SK-N-SH (cell line): Measurements from ENCODE around the gene CIROP. TPM values are rescaled to one million over a fixed set of nuclear protein-coding genes. Genes with fewer than 3 reads are reported as not detected.

Experiments
- CTCF ChIA-PET: fragments of 300-600, 350-600 bp; formaldehyde crosslinking; extraction: SDS; loops from one replicate; lab custom pipeline; 2021; lab: Yijun Ruan, JAX
- POLR2A ChIA-PET: fragments of 350-600 bp; sonication (Branson Sonifier 250); formaldehyde crosslinking; extraction: SDS; loops from one replicate; lab custom pipeline; 2020; ENCODE audit warnings: antibody characterized with exemption, inconsistent platforms; lab: Yijun Ruan, JAX
- DNase-seq: peaks from one replicate; pipeline ENCODE4 v3.0.0; 2012
- H2AFZ ChIP-seq: fragments of 200-600 bp; sonication (generic); 2 replicates; pipeline ENCODE4 v1.8.1; 2016; ENCODE audit warnings: antibody characterized with exemption, mild to moderate bottlenecking, low read depth
- H3F3A ChIP-seq: fragments of 200-600 bp; sonication (generic); replicated peaks from 2 replicates; pipeline ENCODE3; 2016; ENCODE audit warnings: antibody characterized with exemption, mild to moderate bottlenecking; ENCODE audit not compliant: insufficient read depth
- H3K27ac ChIP-seq, 2 experiments: fragments of 200-500 bp in 1 of 2; fragments of 200-600 bp in 1 of 2; sonication (Bioruptor generic) in 1 of 2; sonication (generic), shearing (Covaris generic) in 1 of 2; 2 replicates each; pipeline versions ENCODE4 v1.5.1 to v1.6.1; 2014 to 2016; ENCODE audit warnings: low read depth in 2 of 2, inconsistent platforms in 1 of 2, low read length in 1 of 2, mild to moderate bottlenecking in 1 of 2, mixed read lengths in 1 of 2
- H3K27me3 ChIP-seq: fragments of 200-600 bp; sonication (generic), shearing (Covaris generic); 2 replicates; pipeline ENCODE4 v1.6.1; 2016; ENCODE audit warnings: mixed run types; ENCODE audit not compliant: insufficient read depth
- H3K36me3 ChIP-seq, 2 experiments: fragments of 200-500 bp in 1 of 2; fragments of 200-600 bp in 1 of 2; sonication (Bioruptor generic) in 1 of 2; sonication (generic) in 1 of 2; replicated peaks in 1 of 2; 2 replicates each; pipeline versions ENCODE3 to v1.5.1; 2014 to 2016; ENCODE audit warnings: low read length in 1 of 2, mild to moderate bottlenecking in 1 of 2; ENCODE audit not compliant: insufficient read depth in 2 of 2, control insufficient read depth in 1 of 2
- H3K4me1 ChIP-seq, 2 experiments: fragments of 200-500 bp in 1 of 2; fragments of 200-600 bp in 1 of 2; sonication (Bioruptor generic) in 1 of 2; sonication (generic), shearing (Covaris generic) in 1 of 2; 2 replicates each; pipeline versions ENCODE4 v1.5.1 to v1.6.1; 2014 to 2016; ENCODE audit warnings: low read depth in 1 of 2, low read length in 1 of 2, mixed run types in 1 of 2; ENCODE audit not compliant: insufficient read depth in 2 of 2, control insufficient read depth in 1 of 2
- H3K4me2 ChIP-seq: fragments of 200-600 bp; sonication (generic), shearing (Covaris generic); 2 replicates; pipeline ENCODE4 v1.6.1; 2017; ENCODE audit warnings: mixed run types
- H3K4me3 ChIP-seq, 2 experiments: fragments of 200-500 bp in 1 of 2; fragments of 200-600 bp in 1 of 2; sonication (Bioruptor generic) in 1 of 2; sonication (generic), shearing (Covaris generic) in 1 of 2; 2 replicates each; pipeline versions ENCODE4 v1.5.1 to v1.8.1; 2014 to 2016; ENCODE audit warnings: low read depth in 2 of 2, inconsistent platforms in 1 of 2, low read length in 1 of 2, mild to moderate bottlenecking in 1 of 2, mixed read lengths in 1 of 2, moderate library complexity in 1 of 2
- H3K79me2 ChIP-seq: fragments of 200-600 bp; sonication (generic); 2 replicates; pipeline ENCODE4 v1.8.1; 2017; ENCODE audit warnings: mild to moderate bottlenecking; ENCODE audit not compliant: insufficient read depth
- H3K9ac ChIP-seq: fragments of 200-600 bp; sonication (generic); 2 replicates; pipeline ENCODE4 v1.6.1; 2017; ENCODE audit warnings: mixed run types
- H3K9me2 ChIP-seq: fragments of 200-600 bp; sonication (generic); 2 replicates; pipeline ENCODE4 v1.6.1; 2017; ENCODE audit warnings: mixed run types
- H3K9me3 ChIP-seq: fragments of 200-600 bp; sonication (generic); 2 replicates; pipeline ENCODE4 v1.6.1; 2017; ENCODE audit warnings: mixed run types, mild to moderate bottlenecking, moderate library complexity
- H4K20me1 ChIP-seq: fragments of 200-600 bp; sonication (generic); 2 replicates; pipeline ENCODE4 v1.6.1; 2017; ENCODE audit warnings: mild to moderate bottlenecking, mixed run types; ENCODE audit not compliant: insufficient read depth
- FOSL2 ChIP-seq: IDR thresholded peaks from 2 replicates; pipeline ENCODE4 v1.4.0; 2012; ENCODE audit warnings: low read depth, mild to moderate bottlenecking, moderate library complexity, borderline replicate concordance
- FOXJ3 ChIP-seq: sonication (generic); formaldehyde crosslinking; IDR thresholded peaks from 2 replicates; pipeline ENCODE4 v1.5.1; 2020; ENCODE audit warnings: mild to moderate bottlenecking, missing genetic modification reagents
- GATA2 ChIP-seq: sonication (generic); formaldehyde crosslinking; IDR thresholded peaks from 2 replicates; pipeline ENCODE4 v1.5.0; 2020; ENCODE audit warnings: mild to moderate bottlenecking, missing genetic modification reagents
- JUND ChIP-seq: IDR thresholded peaks from 2 replicates; pipeline ENCODE4 v1.4.0; 2012
- MAX ChIP-seq: IDR thresholded peaks from 2 replicates; pipeline ENCODE4 v1.4.0; 2012; ENCODE audit warnings: low read depth
- NRF1 ChIP-seq: IDR thresholded peaks from 2 replicates; pipeline ENCODE4 v1.6.1; 2012; ENCODE audit warnings: low read depth, mild to moderate bottlenecking, low read length
- RAD21 ChIP-seq: IDR thresholded peaks from 2 replicates; pipeline ENCODE4 v1.6.1; 2012; ENCODE audit warnings: mild to moderate bottlenecking, low read length
- REST ChIP-seq: IDR thresholded peaks from 2 replicates; pipeline ENCODE4 v1.6.1; 2012; ENCODE audit warnings: mild to moderate bottlenecking, low read depth, low read length, moderate library complexity
- RFX5 ChIP-seq: IDR thresholded peaks from 2 replicates; pipeline ENCODE4 v1.6.1; 2012; ENCODE audit warnings: mild to moderate bottlenecking, improper control_type of control experiment, low read length
- RXRA ChIP-seq: IDR thresholded peaks from 2 replicates; pipeline ENCODE4 v1.4.0; 2012; ENCODE audit warnings: low read depth, mild to moderate bottlenecking, borderline replicate concordance
- SIN3A ChIP-seq: IDR thresholded peaks from 2 replicates; pipeline ENCODE4 v1.6.1; 2012; ENCODE audit warnings: low read depth, mild to moderate bottlenecking, low read length, moderate library complexity, borderline replicate concordance
- TCF12 ChIP-seq: IDR thresholded peaks from 2 replicates; pipeline ENCODE4 v1.4.0; 2012
- TEAD4 ChIP-seq: IDR thresholded peaks from 2 replicates; pipeline ENCODE4 v1.4.0; 2012; ENCODE audit warnings: mild to moderate bottlenecking, borderline replicate concordance; ENCODE audit not compliant: insufficient read depth
- YY1 ChIP-seq: IDR thresholded peaks from 2 replicates; pipeline ENCODE4 v1.4.0; 2012; ENCODE audit warnings: low read depth, mild to moderate bottlenecking
- WGBS: methylation state at CpG from one replicate; pipeline ENCODE4 v1.1.6; 2017; ENCODE audit warnings: low lambda C conversion rate; 5-methylcytosine and 5-hydroxymethylcytosine counted together
- polyA plus RNA-seq, 3 experiments: library from polyadenylated mRNA; depleted of rRNA; stranded (reverse); fragments of >200 nt; gene quantifications; 2 replicates each; pipeline ENCODE4 v1.2.3, GENCODE V29; 2012
- TF ChIP-seq, protein P1 (sequence below): fragments of 150-350 bp; IDR thresholded peaks from 2 replicates; pipeline ENCODE4 v1.6.1; 2016; ENCODE audit warnings: mild to moderate bottlenecking, low read depth, low read length

The CIROP gene
- polyA plus RNA-seq, 1 of the 3 experiments (the other 2 are of a cell fraction), result not detected

- ChIA-PET CTCF (interaction anchor here (0.6 to 19.7 kb wide), 16 partner anchors 9 to 1802 kb away, joined by 3 to 495 read pairs (median 5); partner anchors contain the start of genes CIROP, PABPN1, RNF212B and SLC7A8), POLR2A (no interaction called here)
- Histone ChIP-seq H3K9ac (no peak overlapping the region), H2AFZ (no peak overlapping the region), H3K79me2 (no peaks in the 10 kb centered on the region), H3K27ac (no peak overlapping the region), H3K4me3 (no peak overlapping the region), H3K27me3 (no peaks in the 10 kb centered on the region; the same call in 1 of the 2 replicates), H3K4me2 (no peak overlapping the region), H3K9me3 (no peaks in the 10 kb centered on the region), H3K36me3 (no peaks in the 10 kb centered on the region), H3K4me1 (peaks cover 0 to 6% of the 10 kb centered on the region in 2 experiments; a peak in 3 of 4 replicates), H3K9me2 (no peaks in the 10 kb centered on the region), H3F3A (no peaks in the 10 kb centered on the region), H4K20me1 (no peaks in the 10 kb centered on the region)
- TF ChIP-seq YY1, result no peak
- no peak for TF ChIP-seq SIN3A
- no peak for TF ChIP-seq NRF1
- no peak for TF ChIP-seq TEAD4
- TF ChIP-seq JUND, result no peak
- TF ChIP-seq RAD21, result no peak
- TF ChIP-seq TCF12, result no peak
- no peak for TF ChIP-seq GATA2
- TF ChIP-seq REST, result no peak
- no peak for TF ChIP-seq RXRA
- TF ChIP-seq RFX5, result no peak
- 68% methylated on average over 9 of the region's 16 CpGs for WGBS
- no peak for DNase-seq
Measured at GRCh38 chr14:23119363-23120327, 14.9 kb upstream of the CIROP start.

DNA sequence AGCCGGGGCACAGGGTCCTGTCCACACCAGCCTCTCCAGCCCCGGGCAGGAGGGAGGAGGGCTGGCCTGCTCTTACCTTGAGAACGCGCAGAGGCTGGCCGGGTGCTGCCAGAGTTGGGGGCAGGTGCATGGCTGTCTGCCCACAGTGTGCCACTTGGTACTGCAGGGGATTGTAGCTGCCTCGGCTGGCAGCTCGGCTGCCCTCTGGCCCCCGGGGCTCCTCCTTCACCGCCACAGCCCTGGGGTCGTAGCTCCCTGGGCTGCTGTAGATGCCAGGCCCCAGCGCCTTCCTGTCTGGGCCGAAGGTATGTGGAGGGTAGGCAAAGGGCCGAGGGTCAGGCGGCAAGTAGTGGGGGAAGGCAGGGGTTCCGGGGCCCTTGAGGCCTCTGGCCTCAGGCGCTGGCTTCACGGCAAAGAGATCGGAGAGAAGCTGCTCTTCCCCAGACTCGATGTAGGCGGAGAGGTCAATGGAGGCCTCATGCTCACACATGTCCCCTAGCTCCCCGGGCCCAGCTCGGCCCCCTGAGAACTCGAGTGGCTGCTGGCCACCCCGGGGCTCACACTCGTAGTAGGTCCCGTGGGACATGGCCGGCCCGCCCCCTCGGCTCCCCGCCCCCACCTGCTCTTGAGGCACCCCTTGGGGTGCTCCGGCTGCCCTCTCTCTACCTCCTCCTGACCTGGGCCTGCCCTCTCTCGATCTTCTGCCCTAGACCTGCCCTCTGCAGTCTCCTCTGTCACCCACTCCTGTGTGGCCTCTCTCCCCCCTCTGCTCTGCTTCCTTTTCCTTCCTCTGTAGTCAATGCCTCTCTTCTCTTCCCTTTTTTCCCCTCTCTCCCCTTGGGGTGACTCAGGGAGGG is 13.9 kb upstream of the CIROP start, which contains the start of gene CEBPE:
Gene CEBPE, minus strand, starts transcription at position 750 of the 857 bp plus-strand sequence. Its CDS starts 164 bp downstream, at position 586.
- Histone ChIP-seq H3K9me2 (no peaks in the 10 kb centered on the region), H3F3A (peaks cover 3% of the 10 kb centered on the region), H3K4me1 (peaks cover 0 to 14% of the 10 kb centered on the region in 2 experiments; a peak in 3 of 4 replicates), H3K9me3 (no peaks in the 10 kb centered on the region), H3K9ac (no peak within 1 kb of the TSS), H3K36me3 (no peaks in the 10 kb centered on the region), H3K79me2 (no peaks in the 10 kb centered on the region), H2AFZ (no peak within 1 kb of the TSS), H4K20me1 (no peaks in the 10 kb centered on the region), H3K27ac (no peak within 1 kb of the TSS), H3K4me3 (no peak within 1 kb of the TSS), H3K27me3 (no peaks in the 10 kb centered on the region), H3K4me2 (no peak within 1 kb of the TSS)
- no peak for DNase-seq
- whole genome bisulfite sequencing, result 76% methylated on average over 23 of the region's 32 CpGs
- ChIA-PET CTCF (interaction anchor here (1.3 to 19.7 kb wide), 3 partner anchors 8 to 65 kb away, joined by 3 to 495 read pairs (median 43); partner anchors contain the start of gene SLC7A8), POLR2A (no interaction called here)
- TF ChIP-seq MAX (no peak), SIN3A (no peak), REST (no peak), FOXJ3 (CRISPR knock-in tag) (no peak), RXRA (no peak), FOSL2 (no peak)
- TF ChIP-seq, protein P1, sequence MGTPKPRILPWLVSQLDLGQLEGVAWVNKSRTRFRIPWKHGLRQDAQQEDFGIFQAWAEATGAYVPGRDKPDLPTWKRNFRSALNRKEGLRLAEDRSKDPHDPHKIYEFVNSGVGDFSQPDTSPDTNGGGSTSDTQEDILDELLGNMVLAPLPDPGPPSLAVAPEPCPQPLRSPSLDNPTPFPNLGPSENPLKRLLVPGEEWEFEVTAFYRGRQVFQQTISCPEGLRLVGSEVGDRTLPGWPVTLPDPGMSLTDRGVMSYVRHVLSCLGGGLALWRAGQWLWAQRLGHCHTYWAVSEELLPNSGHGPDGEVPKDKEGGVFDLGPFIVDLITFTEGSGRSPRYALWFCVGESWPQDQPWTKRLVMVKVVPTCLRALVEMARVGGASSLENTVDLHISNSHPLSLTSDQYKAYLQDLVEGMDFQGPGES, result no peak
